DOHH2 (cell line): ENCODE results near the gene L3MBTL3.

Source experiments
- H3F3A ChIP-seq: fragments of 200-600 bp; sonication (generic), shearing (Covaris generic); 2 replicates; pipeline ENCODE4 v1.6.0; 2016; ENCODE audit warnings: antibody characterized with exemption, mild to moderate bottlenecking; ENCODE audit not compliant: control insufficient read depth, insufficient read depth
- H3K27ac ChIP-seq: fragments of 200-600 bp; sonication (generic); 2 replicates; pipeline ENCODE4 v1.5.1; 2014; ENCODE audit warnings: low read depth, mild to moderate bottlenecking, low read length, moderate library complexity
- H3K27me3 ChIP-seq: fragments of 200-600 bp; sonication (generic); 2 replicates; pipeline ENCODE4 v1.6.1; 2014; ENCODE audit warnings: mild to moderate bottlenecking, low read length, mixed read lengths; ENCODE audit not compliant: control insufficient read depth
- H3K36me3 ChIP-seq: fragments of 200-600 bp; sonication (generic); 2 replicates; pipeline ENCODE4 v1.6.1; 2014; ENCODE audit warnings: mild to moderate bottlenecking, low read length, moderate library complexity, mixed read lengths; ENCODE audit not compliant: control insufficient read depth
- H3K4me1 ChIP-seq: fragments of 200-600 bp; sonication (generic); 2 replicates; pipeline ENCODE4 v1.6.1; 2014; ENCODE audit warnings: mild to moderate bottlenecking, low read length, mixed read lengths; ENCODE audit not compliant: control insufficient read depth
- H3K4me2 ChIP-seq: fragments of 200-600 bp; sonication (generic); 2 replicates; pipeline ENCODE4 v1.6.0; 2014; ENCODE audit warnings: mild to moderate bottlenecking, low read length, moderate library complexity
- H3K4me3 ChIP-seq: fragments of 200-600 bp; sonication (generic); 2 replicates; pipeline ENCODE4 v1.5.1; 2014; ENCODE audit warnings: mild to moderate bottlenecking, low read length, mixed read lengths
- H3K79me2 ChIP-seq: fragments of 200-600 bp; sonication (generic); 2 replicates; pipeline ENCODE4 v1.6.1; 2014; ENCODE audit warnings: mild to moderate bottlenecking, low read length, mixed read lengths; ENCODE audit not compliant: control insufficient read depth
- H3K9me2 ChIP-seq: fragments of 200-600 bp; sonication (generic); replicated peaks from 2 replicates; pipeline ENCODE4 v1.6.1; 2014; ENCODE audit warnings: mild to moderate bottlenecking, low read length, mixed read lengths; ENCODE audit not compliant: control insufficient read depth
- H3K9me3 ChIP-seq: fragments of 200-600 bp; sonication (generic); 2 replicates; pipeline ENCODE4 v1.6.1; 2014; ENCODE audit warnings: antibody characterized with exemption, low read length, mixed read lengths; ENCODE audit not compliant: control insufficient read depth, insufficient read depth
- H4K20me1 ChIP-seq: fragments of 200-600 bp; sonication (generic); 2 replicates; pipeline ENCODE4 v1.6.0; 2014; ENCODE audit warnings: low read depth, mild to moderate bottlenecking, antibody characterized with exemption, low read length, moderate library complexity; ENCODE audit not compliant: control insufficient read depth, insufficient read depth
- CTCF ChIP-seq: fragments of 200-600 bp; sonication (generic); IDR thresholded peaks from one replicate; pipeline ENCODE4 v1.5.1; 2014; ENCODE audit warnings: antibody characterized with exemption, mild to moderate bottlenecking, low read depth, low read length; ENCODE audit not compliant: poor library complexity, severe bottlenecking
- EZH2phosphoT487 ChIP-seq: fragments of 200-600 bp; sonication (generic); IDR thresholded peaks from 2 replicates; pipeline ENCODE4 v1.6.1; 2017; ENCODE audit warnings: borderline replicate concordance, mild to moderate bottlenecking, antibody characterized with exemption, low read length, moderate library complexity, mixed read lengths

L3MBTL3 gene

DNA sequence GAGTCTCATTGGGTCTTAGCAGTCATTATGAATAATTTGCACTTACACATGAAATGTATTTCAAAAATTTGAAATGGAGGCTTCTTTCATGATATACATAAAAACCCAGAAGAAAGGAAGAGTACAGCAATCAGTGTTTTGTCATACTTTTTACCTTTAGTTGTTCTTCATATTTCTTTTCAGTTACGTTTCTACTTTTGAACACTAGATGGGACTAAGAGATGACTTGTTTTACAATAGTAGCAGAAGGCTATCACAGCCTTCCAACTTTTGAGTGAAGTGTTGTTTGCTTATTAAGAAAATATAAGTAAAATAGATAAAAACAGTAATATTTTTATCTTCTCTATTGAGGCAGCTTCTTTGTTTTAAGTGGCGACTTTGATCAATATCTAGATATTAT is 58.1 kb downstream of the L3MBTL3 start:
- no peak overlapping the region for H3K4me3 ChIP-seq
- no peaks in the 10 kb centered on the region for H3K9me2 ChIP-seq
- TF ChIP-seq EZH2phosphoT487 (no peak), CTCF (no peak)
- no peaks in the 10 kb centered on the region for H3K4me1 ChIP-seq
- no peaks in the 10 kb centered on the region for H4K20me1 ChIP-seq
- H3K79me2 ChIP-seq: no peaks in the 10 kb centered on the region
- H3K36me3 ChIP-seq: no peaks in the 10 kb centered on the region; the same call in 1 of the 2 replicates
- H3K27me3 ChIP-seq: no peaks in the 10 kb centered on the region
- H3K4me2 ChIP-seq: no peak overlapping the region
- H3F3A ChIP-seq: no peaks in the 10 kb centered on the region
- no peak overlapping the region for H3K27ac ChIP-seq
- H3K9me3 ChIP-seq: no peaks in the 10 kb centered on the region

- Histone ChIP-seq H3F3A (no peaks in the 10 kb centered on the region), H3K27me3 (no peaks in the 10 kb centered on the region), H3K4me1 (no peaks in the 10 kb centered on the region), H3K9me3 (no peaks in the 10 kb centered on the region), H3K36me3 (no peaks in the 10 kb centered on the region), H3K4me2 (no peak overlapping the region), H4K20me1 (no peaks in the 10 kb centered on the region), H3K27ac (no peak overlapping the region), H3K4me3 (no peak overlapping the region), H3K79me2 (no peaks in the 10 kb centered on the region), H3K9me2 (no peaks in the 10 kb centered on the region)
- no peak for TF ChIP-seq CTCF
These were observed 72.4 kb downstream of the L3MBTL3 start for GRCh38 chr6:130090796-130091195.

GRCh38 chr6:130093546-130093945 is 75.2 kb downstream of the L3MBTL3 start:
- no peak overlapping the region for H3K27ac ChIP-seq
- H4K20me1 ChIP-seq: no peaks in the 10 kb centered on the region
- no peak overlapping the region for H3K4me3 ChIP-seq
- H3K9me3 ChIP-seq: no peaks in the 10 kb centered on the region
- no peaks in the 10 kb centered on the region for H3K9me2 ChIP-seq
- no peaks in the 10 kb centered on the region for H3K36me3 ChIP-seq
- H3K4me2 ChIP-seq: no peak overlapping the region
- TF ChIP-seq EZH2phosphoT487: no peak
- TF ChIP-seq CTCF: no peak
- no peaks in the 10 kb centered on the region for H3F3A ChIP-seq
- no peaks in the 10 kb centered on the region for H3K4me1 ChIP-seq
- H3K79me2 ChIP-seq: no peaks in the 10 kb centered on the region
- H3K27me3 ChIP-seq: no peaks in the 10 kb centered on the region

GRCh38 chr6:130098317-130098716 is 79.9 kb downstream of the L3MBTL3 start:
- no peak overlapping the region for H3K4me2 ChIP-seq
- no peaks in the 10 kb centered on the region for H3K9me2 ChIP-seq
- no peaks in the 10 kb centered on the region for H3K79me2 ChIP-seq
- no peak for TF ChIP-seq EZH2phosphoT487
- H3K36me3 ChIP-seq: no peaks in the 10 kb centered on the region
- H3K27me3 ChIP-seq: no peaks in the 10 kb centered on the region
- no peaks in the 10 kb centered on the region for H3F3A ChIP-seq
- no peaks in the 10 kb centered on the region for H3K9me3 ChIP-seq
- no peaks in the 10 kb centered on the region for H4K20me1 ChIP-seq
- H3K4me1 ChIP-seq: no peaks in the 10 kb centered on the region
- no peak overlapping the region for H3K27ac ChIP-seq
- H3K4me3 ChIP-seq: no peak overlapping the region
